Right cardiac atrium (tissue), 5 donors: ENCODE data around the gene PRDX1. TPM values are rescaled to one million over a fixed set of nuclear protein-coding genes. Genes with fewer than 3 reads are reported as not detected.
"Not testable (repeated sequence)": the region's sequence is repeated elsewhere in the genome, so short reads cannot be mapped to it uniquely, and the experiment has no call there.

Experiments
- ATAC-seq, 2 donors: fragments of 200-7000 bp; cut with Tn5 transposase; one replicate each; pipeline versions ENCODE4 v1.8.0 to v1.9.1; 2020; ENCODE audit warnings: moderate library complexity in 2 of 2, mild to moderate bottlenecking in 1 of 2
- DNase-seq, 3 donors: peaks; one replicate each; pipeline ENCODE4 v3.0.0-alpha.2; 2020
- H3K27ac ChIP-seq: one replicate; pipeline ENCODE4 v1.5.1; 2013; ENCODE audit warnings: mild to moderate bottlenecking, low read length, control low read depth, moderate library complexity
- H3K27me3 ChIP-seq: one replicate; pipeline ENCODE4 v1.6.1; 2013; ENCODE audit not compliant: control insufficient read depth, insufficient read depth
- H3K4me1 ChIP-seq: one replicate; pipeline ENCODE4 v1.6.1; 2013; ENCODE audit warnings: low read length; ENCODE audit not compliant: control insufficient read depth, insufficient read depth
- H3K4me3 ChIP-seq: one replicate; pipeline ENCODE4 v1.5.1; 2013; ENCODE audit warnings: low read length, control low read depth
- H3K9me3 ChIP-seq: one replicate; pipeline ENCODE4 v1.6.1; 2013; ENCODE audit warnings: low read length; ENCODE audit not compliant: control insufficient read depth
- WGBS: extraction: QIAGEN DNeasy Blood & Tissue Kit; methylation state at CpG from one replicate; pipeline ENCODE4 v1.1.7; 2013; 5-methylcytosine and 5-hydroxymethylcytosine counted together
- intact Hi-C, 4 donors: fragments of 100-400 bp; cut with DNase I; formaldehyde crosslinking; loops; one replicate each; pipeline versions ENCODE4 v1.11.0 to v1.14.0; 2022 to 2023
- polyA plus RNA-seq: library from polyadenylated mRNA; stranded (reverse); fragments of 200-250 nt; gene quantifications from one replicate; pipeline ENCODE4 v1.2.3, GENCODE V29; 2013
- total RNA-seq, 4 donors: library from RNA; stranded (reverse); fragmentation: NEBNext Ultra II Directional; extraction: Animal tissue kit (Norgen Biotek cat#: 25700); gene quantifications; one replicate each; pipeline ENCODE4 v1.2.1, GENCODE V29; 2021
- donor health status: healthy with polysubstance abuse.
- donor health status: DM: no; HTN: yes; CAD: no.
- donor health status: DM: no; HTN: no; CAD: no.
- donor health status: DM: no; HTN: yes; CAD: no; lungs with severe emphysema.
- donor health status: DM: yes; HTN: yes; CAD: no.

Gene PRDX1
- total and polyA plus RNA-seq, 5 donors = 548 to 1,153 (median 755) TPM

DNA sequence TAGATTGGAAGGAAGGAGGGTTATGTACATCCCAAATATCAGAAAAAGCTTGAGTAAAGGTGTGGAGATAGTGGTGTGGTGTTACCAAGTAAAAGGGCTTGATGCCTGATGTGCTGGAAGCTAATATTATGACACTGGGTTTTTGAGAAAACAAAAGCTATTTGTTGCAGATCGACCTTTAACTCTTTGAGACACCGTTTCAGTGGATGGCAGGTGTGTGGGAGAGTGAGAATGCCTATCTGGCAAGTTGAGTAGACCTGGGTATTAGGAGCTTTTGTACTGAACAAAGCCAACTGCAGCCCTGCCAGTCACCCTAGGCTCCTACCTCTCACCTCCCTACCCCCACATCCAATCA, 20.2 kb downstream of the PRDX1 start:
- H3K27ac ChIP-seq = no peak overlapping the region

DNA sequence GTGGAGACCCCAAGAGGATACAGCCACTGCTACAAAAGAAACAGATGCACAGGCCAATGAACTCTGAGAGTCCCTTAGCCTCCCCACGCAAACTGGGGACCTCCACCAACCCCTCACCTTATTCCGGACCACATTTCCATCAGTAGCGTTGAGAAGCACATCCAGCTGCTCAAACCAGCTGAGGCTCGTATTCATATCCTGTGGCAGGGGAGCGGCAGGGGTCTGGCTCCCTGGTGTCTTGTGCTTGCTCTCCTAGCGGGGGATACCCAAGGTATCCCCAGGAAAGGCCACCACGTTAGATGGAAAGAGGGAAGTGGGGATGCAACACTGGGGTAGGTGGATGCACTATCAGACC, 22.3 kb downstream of the PRDX1 start:
- intact Hi-C loops = loop anchor here in 1 of 4 donors (10.0 kb wide), 1 partner anchor 755 kb away; no protein-coding TSS in a partner anchor
- ATAC-seq (peak in 1 of 2 donors; percentile 5), DNase-seq (no peak)
- peak overlapping the region; percentile 0 for H3K27ac ChIP-seq
- H3K4me3 ChIP-seq = peak overlapping the region; percentile 33
- 5% methylated on average over 7 of the region's 7 CpGs for WGBS
- no peaks in the 10 kb centered on the region for H3K27me3 ChIP-seq
- H3K9me3 ChIP-seq = no peaks in the 10 kb centered on the region
- H3K4me1 ChIP-seq = peaks cover 6% of the 10 kb centered on the region

More for the DNA sequence above, 20.2 kb downstream of the PRDX1 start:
- intact Hi-C loops = no loop called here
- no peaks in the 10 kb centered on the region for H3K27me3 ChIP-seq
- ATAC-seq (no peak), DNase-seq (no peak)
- peaks cover 4% of the 10 kb centered on the region for H3K4me1 ChIP-seq
- 88% methylated on average over 2 of the region's 2 CpGs for WGBS
- no peaks in the 10 kb centered on the region for H3K9me3 ChIP-seq
- no peak overlapping the region for H3K4me3 ChIP-seq

DNA sequence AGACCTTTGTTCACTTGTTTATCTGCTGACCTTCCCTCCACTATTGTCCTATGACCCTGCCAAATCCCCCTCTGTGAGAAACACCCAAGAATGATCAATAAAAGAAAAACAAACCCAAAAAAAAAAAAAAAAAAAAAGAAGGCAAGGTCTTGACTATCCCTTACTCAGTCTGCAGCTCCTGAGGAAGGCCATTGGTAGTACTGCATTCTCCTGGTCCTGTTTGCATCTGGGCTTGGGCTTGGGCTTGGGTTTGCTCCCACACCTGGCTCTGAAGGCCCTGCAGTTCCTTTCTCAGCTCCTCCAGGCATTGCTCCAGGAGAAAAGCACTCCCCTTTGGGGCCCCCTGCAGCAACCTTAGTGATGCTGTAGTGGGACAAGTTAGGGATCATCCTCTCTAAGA, 23.4 kb downstream of the PRDX1 start:
- Histone ChIP-seq H3K9me3 (no peaks in the 10 kb centered on the region), H3K27me3 (no peaks in the 10 kb centered on the region), H3K4me3 (no peak overlapping the region), H3K4me1 (peaks cover 6% of the 10 kb centered on the region), H3K27ac (no peak overlapping the region)
- DNase-seq = no peak
- intact Hi-C loops = loop anchor here in 1 of 4 donors (10.0 kb wide), 1 partner anchor 753 kb away; no protein-coding TSS in a partner anchor
- no peak for ATAC-seq

DNA sequence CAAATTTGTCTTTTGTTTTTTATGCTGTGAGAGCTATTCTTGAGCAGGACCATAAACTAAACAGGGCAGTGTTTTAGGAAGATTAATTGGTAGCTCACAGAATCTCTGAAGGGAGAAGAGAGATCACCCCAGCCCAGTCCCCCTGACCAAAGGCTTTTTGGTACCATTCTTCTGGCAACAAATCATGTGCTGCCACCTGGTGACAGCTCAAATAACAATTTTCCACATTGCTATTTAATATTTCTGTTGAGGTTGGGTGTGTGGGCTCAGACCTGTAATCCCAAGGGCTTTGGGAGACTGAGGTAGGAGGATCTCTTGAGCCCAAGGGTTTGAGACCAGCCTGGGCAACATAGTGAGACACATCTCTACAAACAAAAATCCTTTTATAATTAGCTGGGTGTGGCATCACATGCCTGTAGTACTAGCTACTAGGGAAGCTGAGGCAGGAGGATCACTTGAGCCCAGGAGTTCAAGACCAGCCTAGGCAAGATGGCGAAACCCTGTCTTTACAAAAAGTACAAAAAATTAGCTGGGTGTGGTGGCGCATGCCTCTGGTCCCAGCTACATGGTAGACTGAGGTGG, 28.5 kb downstream of the PRDX1 start:
- no peak for ATAC-seq
- intact Hi-C loops = loop anchor here in 3 of 4 donors (2.0 to 10.0 kb wide), 4 partner anchors 132 to 748 kb away; partner anchors contain the start of genes HECTD3 (in 2 of the 3) and UROD (in 2 of the 3)
- H3K4me1 ChIP-seq = peaks cover 2% of the 10 kb centered on the region
- H3K9me3 ChIP-seq = no peaks in the 10 kb centered on the region
- H3K27ac ChIP-seq = no peak overlapping the region
- no peaks in the 10 kb centered on the region for H3K27me3 ChIP-seq
- H3K4me3 ChIP-seq = no peak overlapping the region
- no peak for DNase-seq
- 67% methylated on average over 2 of the region's 2 CpGs for WGBS

DNA sequence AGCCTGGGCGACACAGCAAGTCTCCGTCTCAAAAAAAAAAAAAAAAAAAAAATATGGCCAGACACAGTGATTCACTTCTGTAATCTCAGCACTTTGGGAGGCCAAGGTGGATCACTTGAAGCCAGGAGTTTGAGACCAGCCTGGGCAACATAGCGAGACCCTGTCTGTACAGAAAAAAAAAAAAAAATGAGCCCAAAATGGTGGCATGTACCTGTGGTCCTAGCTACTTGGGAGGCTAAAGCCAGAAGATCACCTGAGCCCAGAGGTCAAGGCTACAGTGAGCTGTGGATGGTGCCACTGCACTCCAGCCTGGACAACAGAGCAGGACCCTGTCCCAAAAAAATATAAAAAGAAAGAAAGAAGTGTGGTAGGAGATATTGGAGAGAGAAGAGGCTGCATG, 29.0 kb downstream of the PRDX1 start:
- intact Hi-C loops = loop anchor here in 3 of 4 donors (2.0 to 10.0 kb wide), 4 partner anchors 132 to 748 kb away; partner anchors contain the start of genes HECTD3 (in 2 of the 3) and UROD (in 2 of the 3)
- H3K27me3 ChIP-seq = no peaks in the 10 kb centered on the region
- H3K4me1 ChIP-seq = peaks cover 2% of the 10 kb centered on the region
- ATAC-seq (no peak), DNase-seq (no peak)
- no peaks in the 10 kb centered on the region for H3K9me3 ChIP-seq
- H3K4me3 ChIP-seq = no peak overlapping the region
- WGBS = 78% methylated on average over 3 of the region's 3 CpGs
- H3K27ac ChIP-seq = no peak overlapping the region

DNA sequence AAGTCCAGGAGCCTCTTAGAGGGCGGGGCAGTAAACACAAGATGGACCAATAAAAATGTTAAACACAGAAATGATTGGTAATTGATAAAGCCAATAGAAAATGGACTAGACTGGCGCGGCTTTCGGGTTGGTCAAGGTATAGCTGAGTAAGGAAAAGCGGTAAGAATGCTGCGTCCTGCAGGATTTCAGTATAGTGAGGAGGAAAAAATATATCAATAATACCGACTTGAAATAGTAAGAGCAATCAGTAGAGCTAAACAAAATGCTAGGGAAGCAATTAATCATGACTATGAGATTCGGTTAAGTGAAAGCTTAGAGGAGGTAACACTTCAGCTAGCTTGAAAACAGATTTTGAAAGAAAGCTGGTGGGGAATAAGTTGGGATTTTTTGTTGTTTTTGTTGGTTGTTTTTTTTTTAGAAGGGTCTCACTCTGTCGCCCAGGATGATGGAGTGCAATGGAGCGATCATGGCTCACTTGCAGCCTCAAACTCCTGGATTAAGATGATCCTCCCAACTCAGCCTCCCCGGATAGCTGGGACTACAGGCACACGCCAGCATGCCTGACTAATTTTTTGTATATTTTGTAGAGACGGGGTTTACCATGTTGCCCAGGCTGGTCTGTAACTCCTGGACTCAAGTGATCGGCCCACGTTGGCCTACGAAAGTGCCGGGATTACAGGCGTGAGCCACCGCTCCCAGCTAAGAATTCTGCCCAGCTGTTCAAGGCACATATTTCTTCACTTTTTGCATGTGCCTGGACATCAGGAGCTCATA, 30.0 kb downstream of the PRDX1 start:
- no peak for ATAC-seq
- Histone ChIP-seq H3K4me3 (peak overlapping the region; percentile 67), H3K9me3 (no peaks in the 10 kb centered on the region), H3K27me3 (no peaks in the 10 kb centered on the region), H3K27ac (no peak overlapping the region), H3K4me1 (peaks cover 2% of the 10 kb centered on the region)
- 50% methylated on average over 19 of the region's 19 CpGs for WGBS
- intact Hi-C loops = loop anchor here (2.0 to 10.0 kb wide), 4 partner anchors 131 to 747 kb away; partner anchors contain the start of genes HECTD3 (in 2 of the 4) and UROD (in 2 of the 4)
- no peak for DNase-seq

DNA sequence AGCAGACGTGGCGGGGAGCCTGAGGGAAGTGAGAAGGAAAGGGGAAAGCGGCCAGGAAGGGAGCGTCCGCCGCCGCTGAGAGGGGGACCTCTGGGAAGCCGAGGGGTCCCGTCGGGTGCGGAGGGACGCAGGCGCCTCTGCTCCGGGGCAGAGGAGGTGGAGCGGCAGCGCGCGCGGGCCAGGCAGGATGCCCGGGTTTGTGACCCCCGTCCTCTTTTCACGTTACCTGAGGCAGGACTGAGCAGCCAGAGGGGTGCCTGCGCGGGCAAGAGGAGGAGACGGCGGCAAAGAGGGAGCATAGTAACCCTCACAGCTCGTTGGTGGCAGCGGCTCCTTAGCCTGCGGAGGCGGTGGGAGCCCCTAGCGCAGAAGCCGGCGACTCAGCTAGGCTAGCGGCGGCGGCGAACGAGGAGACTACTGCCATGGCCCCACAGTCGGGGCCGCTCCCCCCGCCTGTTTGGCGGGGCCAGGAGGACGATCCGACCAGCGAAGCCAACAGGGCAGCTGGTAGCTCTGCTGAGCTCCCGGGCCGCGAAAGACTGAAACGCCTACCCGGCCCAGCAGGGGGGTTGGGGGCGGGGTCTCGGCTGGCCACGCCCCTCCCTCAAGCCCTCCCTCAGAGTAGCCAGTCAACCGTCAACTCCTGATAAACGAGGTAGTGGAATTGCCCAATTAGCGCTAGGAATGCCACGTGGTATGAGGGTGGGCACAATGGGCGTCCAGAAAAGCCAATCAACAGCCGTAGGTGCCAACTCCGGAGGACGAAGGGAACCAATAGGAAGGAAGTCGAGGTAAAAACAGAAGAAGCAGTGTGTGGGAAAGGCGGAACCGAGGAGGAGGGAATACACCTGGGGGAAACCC, 30.8 kb downstream of the PRDX1 start, which contains the start of gene TESK2:
Gene TESK2, minus strand, starts transcription at position 538 of the 861 bp plus-strand sequence. CDS start 33,378 bp downstream, outside the sequence.
- DNase-seq = peak; percentile 95 to 99 (median 98)
- under 1% methylated on average over 64 of the region's 64 CpGs for WGBS
- no peaks in the 10 kb centered on the region for H3K9me3 ChIP-seq
- no peaks in the 10 kb centered on the region for H3K4me1 ChIP-seq
- intact Hi-C loops = loop anchor here (2.0 to 10.0 kb wide), 4 partner anchors 130 to 746 kb away; partner anchors contain the start of genes HECTD3 (in 2 of the 4) and UROD (in 2 of the 4)
- H3K27me3 ChIP-seq = no peaks in the 10 kb centered on the region
- H3K27ac ChIP-seq = peak within 1 kb of the TSS; percentile 16
- peak; percentile 98 for ATAC-seq
- H3K4me3 ChIP-seq = peak within 1 kb of the TSS; percentile 67

DNA sequence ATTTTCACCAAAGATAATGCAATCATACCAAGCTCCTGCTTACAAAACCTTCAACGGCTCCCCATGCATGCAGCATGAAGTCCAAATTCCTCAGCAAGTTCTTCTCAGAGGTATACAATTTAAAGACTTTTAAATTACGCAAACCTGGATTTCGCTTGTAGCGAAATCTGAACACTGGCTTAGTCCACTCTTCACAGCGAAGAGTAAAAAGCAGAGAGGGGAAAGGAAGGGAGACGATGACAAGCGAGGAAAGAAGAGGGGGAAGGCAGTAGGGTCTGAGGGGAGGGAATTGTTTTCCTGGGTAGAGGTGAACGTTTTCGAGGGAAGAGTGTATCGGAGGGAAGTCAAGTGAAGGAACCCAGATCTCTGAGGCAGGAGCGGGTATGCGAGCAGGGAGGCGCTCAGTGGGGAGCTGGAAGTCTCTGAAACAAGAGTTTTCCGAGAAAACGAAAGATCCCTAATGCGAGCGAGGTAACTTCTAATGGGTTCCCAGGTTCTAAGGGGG, 31.5 kb downstream of the PRDX1 start:
- no peak overlapping the region for H3K27ac ChIP-seq
- H3K9me3 ChIP-seq = no peaks in the 10 kb centered on the region
- ATAC-seq (peak in 1 of 2 donors; percentile 4), DNase-seq (no peak)
- H3K4me3 ChIP-seq = peak overlapping the region; percentile 67
- WGBS = 3% methylated on average over 17 of the region's 17 CpGs
- no peaks in the 10 kb centered on the region for H3K27me3 ChIP-seq
- no peaks in the 10 kb centered on the region for H3K4me1 ChIP-seq
- intact Hi-C loops = loop anchor here (2.0 to 10.0 kb wide), 4 partner anchors 129 to 745 kb away; partner anchors contain the start of genes HECTD3 (in 2 of the 4) and UROD (in 2 of the 4)

DNA sequence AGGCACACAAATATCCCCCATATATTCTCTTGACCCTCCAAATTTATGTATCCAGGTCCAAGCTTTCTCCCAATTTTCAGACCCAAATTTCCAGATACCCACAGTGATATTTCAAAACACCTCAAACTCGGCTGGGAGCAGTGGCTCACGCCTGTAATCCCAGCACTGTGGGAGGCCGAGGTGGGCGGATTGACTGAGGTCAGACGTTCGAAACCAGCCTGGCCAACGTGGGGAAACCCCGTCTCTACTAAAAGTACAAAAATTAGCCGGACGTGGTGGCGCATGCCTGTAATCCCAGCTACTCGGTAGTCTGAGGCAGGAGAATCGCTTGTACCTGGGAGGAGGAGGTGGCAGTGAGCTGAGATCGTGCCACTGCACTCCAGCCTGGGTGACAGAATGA, 32.3 kb downstream of the PRDX1 start:
- H3K4me3 ChIP-seq, H3K27me3 ChIP-seq, H3K9me3 ChIP-seq, H3K4me1 ChIP-seq, H3K27ac ChIP-seq, ATAC-seq, DNase-seq, intact Hi-C loops: not testable (repeated sequence)
- WGBS = 80% methylated on average over 14 of the region's 14 CpGs

DNA sequence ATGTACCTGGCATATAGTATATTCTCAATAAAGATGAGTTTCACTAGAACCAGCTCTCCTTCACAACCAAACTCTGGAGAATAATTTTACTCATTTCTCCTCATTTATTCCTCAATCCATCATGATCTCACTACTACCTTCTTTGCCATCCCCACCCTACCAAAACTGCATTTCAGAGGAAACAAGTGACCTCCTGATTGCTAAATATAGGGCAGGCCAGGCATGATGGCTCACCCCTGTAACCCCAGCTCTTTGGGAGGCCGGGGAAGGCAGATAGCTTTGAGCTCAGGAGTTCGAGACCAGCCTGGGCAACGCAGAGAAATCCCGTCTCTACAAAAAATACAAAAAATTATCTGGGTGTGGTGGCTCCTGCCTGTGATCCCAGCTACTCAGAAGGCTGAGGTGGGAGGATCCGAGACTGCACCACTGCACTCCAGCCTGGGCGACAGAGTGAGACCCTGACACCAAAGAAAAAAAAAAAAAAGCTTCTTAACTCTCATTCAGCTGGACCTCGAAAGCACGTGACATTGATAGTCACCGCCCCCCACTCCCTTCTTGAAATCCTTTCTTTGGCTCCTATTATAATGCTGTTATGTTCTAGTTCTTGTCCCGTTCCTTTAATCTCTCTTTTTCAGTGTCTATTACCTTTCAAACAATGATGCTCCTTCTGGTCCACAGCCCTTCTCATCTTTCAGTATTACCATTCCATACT, 32.9 kb downstream of the PRDX1 start:
- H3K9me3 ChIP-seq = no peaks in the 10 kb centered on the region
- no peak overlapping the region for H3K27ac ChIP-seq
- H3K4me3 ChIP-seq = no peak overlapping the region
- H3K27me3 ChIP-seq = no peaks in the 10 kb centered on the region
- WGBS = 74% methylated on average over 10 of the region's 10 CpGs
- H3K4me1 ChIP-seq = no peaks in the 10 kb centered on the region
- ATAC-seq (no peak), DNase-seq (no peak)
- intact Hi-C loops = no loop called here
